ENCODE data around the gene FOXP4.

Gene FOXP4

DNA sequence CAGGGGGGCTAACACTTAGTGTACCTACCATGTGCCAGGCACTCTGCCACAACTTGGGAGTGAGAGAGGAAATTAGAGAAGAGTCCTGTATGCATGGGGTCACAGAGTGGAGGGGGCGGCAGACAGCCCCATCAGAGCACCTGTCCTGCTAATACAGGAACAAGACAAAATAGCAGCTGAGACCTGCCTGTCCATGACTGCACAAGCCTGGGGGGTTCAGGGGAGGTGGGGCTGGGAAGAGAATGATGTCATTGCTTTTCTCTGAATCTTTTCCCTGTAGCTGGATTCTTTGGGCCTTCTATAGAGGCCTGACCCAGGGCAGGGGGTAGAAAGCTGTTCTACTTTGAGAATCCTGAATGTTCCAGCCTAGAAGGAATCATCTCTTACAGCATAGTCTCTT is 37.4 kb downstream of the FOXP4 start:
- no peak for DNase-seq (ENCODE audit: low spot score)

DNA sequence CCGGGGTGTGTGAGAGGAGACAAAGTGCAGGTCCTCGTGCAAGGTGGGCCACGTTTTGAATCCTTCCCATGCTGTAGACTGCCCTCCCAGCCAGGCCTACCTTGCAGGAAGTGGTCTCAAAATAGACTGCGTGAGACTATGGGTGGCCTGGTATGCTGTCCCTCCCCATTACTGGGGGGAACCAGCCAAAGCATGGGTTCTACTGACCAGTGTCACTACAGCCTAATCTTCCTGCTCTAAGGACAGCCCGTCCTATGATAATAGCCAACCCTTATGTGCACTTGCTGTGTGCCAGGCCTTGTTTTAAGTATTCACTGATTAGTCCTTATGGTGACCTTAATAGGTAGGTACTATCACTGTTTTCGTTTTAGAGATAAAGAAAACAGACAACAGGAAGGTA is 38.0 kb downstream of the FOXP4 start:
- DNase-seq (ENCODE audit: low spot score): no peak

DNA sequence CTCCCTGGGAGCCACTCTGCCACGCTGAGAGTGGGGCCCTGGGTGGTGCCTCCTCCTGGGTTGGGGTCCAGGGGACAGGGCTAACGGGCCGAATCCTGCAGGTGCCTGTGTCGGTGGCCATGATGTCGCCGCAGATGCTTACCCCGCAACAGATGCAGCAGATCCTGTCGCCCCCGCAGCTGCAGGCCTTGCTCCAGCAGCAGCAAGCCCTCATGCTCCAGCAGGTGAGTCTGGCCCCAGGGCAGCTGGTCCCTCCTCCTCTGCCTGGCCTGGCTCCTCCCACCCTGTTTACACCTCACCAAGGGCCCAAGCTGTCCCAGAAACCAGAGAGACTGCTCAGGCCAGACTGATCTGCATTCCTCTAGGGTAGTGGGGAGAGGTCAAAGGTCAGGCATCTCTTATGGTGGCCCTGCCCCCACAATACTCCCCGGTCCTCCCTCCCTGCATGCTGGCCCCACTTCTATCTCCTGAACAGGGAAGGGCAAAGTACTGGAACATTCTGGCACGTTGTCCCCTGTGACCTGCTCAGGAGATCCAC is 38.6 kb downstream of the FOXP4 start:
- DNase-seq (ENCODE audit: low spot score): no peak

DNA sequence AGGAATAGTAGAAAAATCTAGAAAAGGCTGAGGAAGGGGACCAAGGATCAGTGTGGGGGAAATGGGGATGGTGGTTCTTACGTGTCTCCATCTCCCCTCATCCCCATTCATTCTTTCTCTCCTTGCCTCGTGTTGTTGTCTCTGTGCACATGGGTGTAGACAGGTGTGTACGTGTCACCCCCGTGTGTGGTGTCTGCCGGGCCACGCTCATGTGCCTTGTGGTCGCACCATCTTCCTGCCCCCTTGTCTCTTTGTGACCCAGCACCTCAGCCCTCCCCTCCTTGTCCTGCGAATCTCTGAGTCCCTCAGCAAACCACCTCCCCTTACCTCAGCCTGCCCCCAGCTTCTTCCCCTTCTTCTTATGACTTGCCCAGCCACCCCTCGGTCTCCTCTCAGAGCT is 39.4 kb downstream of the FOXP4 start:
- no peak for DNase-seq (ENCODE audit: low spot score)

DNA sequence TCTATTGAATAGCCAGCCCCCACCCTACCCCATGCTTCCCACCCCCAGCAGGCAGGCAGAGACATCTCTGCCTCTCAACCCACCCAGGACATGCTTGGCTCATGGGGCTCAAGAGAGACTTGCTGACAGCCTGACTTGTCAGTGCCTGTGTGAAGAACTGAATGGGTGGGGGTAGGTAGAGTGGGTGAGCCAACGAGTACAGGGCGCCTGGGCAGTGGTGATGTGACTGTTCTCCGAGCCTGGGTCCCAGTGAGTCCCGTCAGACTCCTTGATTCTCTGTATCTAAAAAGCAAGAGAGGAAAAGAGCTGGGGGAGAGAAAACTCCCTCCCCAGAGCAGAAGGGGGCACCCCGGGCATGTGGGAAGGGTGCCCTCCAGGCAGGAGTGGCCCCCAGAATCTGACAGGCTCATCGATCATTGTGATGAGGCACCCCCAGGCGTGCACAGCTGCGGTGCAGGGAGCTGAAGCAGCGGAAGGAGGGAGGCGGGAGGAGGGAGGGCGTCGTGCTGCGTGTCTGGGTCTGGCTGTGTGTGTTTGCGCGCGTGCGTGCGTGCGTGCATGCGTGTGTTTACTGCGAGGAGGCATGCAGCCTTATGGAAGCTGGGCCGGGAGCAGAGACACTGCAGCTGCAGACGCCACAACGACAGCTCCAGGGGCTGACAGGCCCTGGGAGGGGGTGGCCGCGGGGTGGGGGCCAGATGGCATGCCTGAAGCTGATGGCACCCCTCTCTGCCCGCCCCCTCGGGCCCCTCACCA is 40.2 kb downstream of the FOXP4 start:
- no peak for DNase-seq (ENCODE audit: low spot score)

DNA sequence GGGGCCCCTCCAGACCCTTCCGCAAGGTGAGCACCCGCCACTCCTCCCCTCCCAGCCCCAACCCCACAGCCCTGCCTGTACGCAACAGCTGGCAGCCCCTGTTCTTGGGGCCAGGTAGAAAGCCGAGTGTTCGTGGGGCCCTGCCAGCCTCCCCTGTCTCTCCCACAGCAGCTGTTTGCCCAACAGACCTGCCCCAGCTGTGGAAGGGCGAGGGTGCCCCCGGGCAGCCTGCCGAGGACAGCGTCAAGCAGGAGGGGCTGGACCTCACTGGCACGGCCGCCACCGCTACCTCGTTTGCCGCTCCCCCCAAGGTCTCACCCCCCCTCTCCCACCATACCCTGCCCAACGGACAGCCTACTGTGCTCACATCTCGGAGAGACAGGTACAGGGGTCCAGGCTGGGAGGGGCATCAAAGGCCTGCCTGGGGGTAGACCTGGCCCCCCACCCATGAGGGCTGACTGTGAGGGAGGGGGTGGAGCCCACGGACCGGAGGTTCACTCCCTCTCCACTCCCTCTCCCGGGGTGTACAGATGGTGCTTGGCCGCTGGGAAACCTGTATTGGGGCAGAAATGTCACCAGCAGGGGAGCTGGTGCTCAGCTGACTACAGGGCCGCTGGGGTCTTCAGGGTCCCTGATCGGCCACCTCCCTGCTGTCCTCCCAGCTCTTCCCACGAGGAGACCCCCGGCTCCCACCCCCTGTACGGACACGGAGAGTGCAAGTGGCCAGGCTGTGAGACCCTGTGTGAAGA is 41.1 kb downstream of the FOXP4 start:
- DNase-seq (ENCODE audit: low spot score): no peak

DNA sequence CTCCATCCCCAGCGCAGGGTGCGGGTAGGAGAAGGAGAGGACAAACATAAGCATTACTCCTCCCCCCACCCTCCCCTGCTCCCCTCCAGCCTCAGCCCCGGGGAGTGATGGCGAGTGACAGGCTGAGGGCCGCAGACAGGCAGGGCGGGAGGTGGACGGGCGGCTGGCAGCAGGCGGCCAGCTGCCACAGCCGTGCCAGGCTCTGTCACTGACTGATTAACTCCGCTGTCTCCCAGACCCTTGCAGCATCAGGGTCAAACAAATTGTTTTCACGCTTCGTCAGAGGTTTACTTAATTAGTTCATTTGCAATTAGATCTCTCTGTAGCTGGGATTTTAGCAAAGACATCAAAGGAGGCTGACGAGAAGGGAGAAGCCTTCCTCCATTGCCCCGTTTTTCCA is 41.9 kb downstream of the FOXP4 start:
- DNase-seq (ENCODE audit: low spot score): no peak

DNA sequence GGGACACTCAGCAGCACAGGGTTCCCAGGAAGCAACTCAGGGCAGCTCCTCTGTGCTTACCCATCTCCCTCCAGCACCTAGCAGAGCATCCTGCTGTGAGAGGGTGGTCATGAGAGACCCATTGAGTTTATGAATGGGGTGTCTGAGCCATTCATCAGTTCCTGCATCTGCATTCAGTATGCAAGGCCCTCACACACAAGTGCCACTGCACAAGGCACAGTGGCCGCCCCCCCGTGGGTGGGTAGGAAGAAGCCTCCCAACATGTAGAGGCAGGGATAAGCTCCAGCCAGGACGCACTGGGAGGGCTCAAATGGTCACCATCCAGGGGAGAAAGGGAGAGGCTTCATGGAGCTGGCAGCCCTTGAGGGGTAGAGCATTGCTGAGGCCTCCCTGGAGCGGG is 43.0 kb downstream of the FOXP4 start:
- no peak for DNase-seq (ENCODE audit: low spot score)

DNA sequence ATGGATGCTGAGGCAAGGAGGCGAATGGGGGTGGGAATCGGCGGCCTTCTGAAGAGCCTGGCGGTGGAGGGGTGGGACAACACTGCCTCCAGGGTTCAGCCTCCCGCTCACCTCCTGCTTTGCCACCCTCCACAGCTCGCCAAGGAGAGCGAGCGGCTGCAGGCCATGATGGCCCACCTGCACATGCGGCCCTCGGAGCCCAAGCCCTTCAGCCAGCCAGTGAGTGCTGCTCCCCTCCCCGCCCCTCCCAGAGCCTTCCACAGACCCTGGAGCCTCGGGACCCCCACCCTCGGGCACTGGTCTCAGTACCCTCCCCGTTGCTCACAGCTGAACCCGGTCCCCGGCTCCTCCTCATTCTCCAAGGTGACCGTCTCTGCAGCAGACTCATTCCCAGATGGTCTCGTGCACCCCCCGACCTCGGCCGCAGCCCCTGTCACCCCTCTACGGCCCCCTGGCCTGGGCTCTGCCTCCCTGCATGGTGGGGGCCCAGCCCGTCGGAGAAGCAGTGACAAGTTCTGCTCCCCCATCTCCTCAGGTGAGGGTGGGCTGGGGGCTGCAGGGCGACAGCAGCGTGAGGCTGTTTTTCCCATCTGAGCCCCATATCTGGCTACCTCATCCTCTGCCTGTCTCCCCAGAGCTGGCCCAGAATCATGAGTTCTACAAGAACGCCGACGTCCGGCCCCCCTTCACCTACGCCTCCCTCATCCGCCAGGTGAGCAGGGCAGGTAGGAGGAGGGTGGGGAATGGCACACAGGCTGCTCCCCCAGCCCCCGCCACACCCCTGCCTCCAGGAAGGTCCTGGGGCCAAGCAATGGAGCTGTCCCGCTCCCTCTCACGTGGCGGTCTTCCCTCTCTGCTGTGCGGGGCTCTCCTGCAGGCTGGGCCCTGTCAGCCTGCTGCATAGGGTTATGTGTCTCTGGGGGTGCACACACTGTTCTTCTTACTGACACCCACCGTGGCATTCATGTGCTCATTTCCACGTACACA is 43.7 kb downstream of the FOXP4 start:
- no peak for DNase-seq (ENCODE audit: low spot score)

DNA sequence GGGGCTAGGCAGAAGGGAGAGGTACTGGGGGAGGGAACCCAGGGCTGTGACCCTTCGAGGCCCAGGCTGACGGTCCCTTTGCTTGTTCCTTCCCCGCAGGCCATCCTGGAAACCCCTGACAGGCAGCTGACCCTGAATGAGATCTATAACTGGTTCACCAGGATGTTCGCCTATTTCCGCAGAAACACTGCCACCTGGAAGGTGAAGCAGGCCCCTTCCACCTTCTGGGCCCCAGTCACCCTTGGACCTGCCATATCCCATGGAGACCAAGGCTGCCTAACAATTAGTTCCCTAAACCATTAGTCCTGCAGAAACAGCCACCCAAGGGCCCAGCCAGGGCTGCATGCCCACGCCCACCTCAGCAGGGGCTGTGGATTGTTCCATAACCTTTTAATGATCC is 44.9 kb downstream of the FOXP4 start:
- DNase-seq (ENCODE audit: low spot score): no peak

DNA sequence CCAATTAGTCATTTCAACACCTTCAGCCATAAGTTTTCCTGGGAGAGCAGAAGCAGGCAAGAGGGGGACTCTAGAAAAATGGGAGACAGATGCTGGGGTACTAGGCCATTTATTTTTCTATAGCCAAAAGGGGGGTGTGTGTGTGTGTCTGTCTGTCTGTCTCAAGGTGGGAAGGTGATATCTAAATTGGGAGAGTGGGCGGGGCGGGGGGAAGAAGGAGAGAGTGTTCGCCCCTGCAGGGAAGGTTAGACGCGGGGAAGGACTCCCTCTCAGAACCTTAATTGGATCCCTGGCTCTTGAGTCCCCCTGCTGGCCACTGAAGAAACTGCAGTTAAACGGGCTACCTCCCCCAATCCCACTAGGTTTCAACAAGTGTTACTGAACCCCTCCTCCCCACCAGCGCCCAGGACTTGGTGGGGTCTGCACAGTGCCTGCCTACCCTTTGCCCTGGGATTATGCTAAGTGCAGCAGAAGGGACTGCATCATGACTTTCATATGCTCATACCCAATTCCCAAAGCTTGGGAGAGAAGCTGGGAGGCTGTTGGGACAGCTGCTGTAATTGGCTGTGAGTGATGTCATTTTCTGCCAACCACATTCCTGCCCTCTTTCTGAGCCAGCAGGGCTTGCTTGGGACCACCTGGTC is 45.8 kb downstream of the FOXP4 start:
- peak; percentile 85 for DNase-seq (ENCODE audit: low spot score)

DNA sequence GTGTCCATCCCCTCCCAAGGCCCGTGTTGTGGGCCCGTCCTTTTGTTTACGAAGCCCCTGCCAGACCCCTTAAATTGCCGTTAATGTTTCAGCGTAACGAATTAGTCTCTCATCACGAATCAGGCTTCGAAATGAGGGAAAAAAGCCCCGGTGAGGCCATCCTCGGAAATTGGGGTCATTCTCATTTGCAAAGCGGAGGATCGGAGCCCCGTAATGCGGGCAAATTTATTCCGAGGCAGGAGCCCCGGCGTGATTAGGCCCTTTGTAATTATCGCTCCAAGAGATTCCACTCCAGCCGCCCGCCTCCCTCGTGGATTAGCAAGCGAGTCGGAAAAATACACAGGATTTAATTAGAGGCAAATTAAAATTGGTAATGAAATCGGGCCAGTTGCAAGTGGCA is 47.2 kb downstream of the FOXP4 start:
- no peak for DNase-seq (ENCODE audit: low spot score)

DNA sequence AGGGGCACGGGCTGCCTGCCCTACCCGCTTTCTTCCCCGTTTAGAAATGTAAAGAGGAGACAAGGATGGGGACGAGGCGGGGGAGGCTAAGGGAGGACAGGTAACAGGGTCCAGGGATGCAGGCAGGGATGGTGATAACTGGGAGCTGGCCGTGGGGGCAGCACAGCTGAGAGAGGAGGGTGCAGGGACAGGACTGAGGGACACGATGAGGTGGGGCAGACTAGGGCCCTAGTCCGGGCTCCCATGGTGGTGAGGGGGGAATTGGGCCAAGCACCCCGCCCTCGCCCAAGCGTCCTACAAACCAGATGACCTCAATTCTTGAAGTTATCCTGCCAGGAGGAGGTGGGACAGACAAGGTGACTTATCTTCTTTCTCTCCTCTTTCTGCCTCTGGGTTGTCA is 47.7 kb downstream of the FOXP4 start:
- no peak for DNase-seq (ENCODE audit: low spot score)

DNA sequence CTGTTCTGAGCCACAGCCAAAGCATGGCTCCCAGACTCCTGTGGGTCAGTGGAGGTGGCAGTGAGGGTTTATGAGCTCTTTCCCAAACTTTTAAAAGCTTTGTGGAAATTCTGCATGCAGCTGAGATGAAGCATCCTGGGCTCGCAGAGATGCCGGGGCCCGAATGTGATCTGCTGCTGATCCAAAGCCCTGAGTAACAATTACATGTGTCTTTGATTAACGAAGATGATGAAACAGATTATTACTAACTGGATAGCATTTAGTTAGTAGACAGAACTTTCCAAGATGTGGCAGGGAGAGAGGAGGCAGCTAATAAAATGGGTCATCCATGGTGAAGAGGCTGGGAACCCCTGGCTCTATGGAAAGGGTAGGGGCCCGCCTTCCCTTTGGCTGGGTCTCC is 48.1 kb downstream of the FOXP4 start:
- no peak for DNase-seq (ENCODE audit: low spot score)

DNA sequence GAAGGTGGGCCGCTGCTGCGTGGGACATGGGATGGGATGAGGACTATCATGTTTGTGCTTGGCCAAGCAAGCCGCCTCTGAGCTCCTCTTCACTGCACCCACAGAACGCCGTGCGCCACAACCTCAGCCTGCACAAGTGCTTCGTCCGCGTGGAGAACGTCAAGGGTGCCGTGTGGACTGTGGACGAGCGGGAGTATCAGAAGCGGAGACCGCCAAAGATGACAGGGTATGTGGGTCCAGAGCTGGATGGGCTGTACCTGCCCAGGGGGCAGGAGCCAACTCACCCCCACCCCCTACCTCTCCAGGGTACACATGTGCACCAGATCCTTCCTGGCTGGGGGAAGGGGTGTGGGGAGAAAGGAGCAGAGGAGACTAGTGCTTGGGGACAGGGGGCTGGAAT is 48.6 kb downstream of the FOXP4 start:
- no peak for DNase-seq (ENCODE audit: low spot score)

DNA sequence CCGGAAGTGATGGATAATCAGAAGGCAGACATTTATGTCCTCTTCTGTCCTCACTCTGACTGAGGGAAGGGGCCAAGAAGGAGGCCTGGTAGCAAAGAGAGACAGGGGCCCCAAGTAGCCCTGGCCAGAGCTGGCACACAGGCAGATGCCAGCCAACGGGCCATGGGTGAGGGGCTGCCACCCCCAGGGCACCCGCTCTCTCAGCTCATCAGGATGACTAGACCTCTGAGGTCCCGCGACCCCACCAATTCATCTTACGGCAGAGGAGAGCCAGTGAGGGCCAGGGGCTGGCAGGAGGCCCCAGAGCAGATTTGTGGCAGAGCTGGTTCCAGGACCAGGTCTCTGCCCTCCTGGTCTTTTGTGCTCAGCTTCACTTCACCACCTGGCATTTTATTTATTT is 49.0 kb downstream of the FOXP4 start:
- DNase-seq (ENCODE audit: low spot score): no peak

DNA sequence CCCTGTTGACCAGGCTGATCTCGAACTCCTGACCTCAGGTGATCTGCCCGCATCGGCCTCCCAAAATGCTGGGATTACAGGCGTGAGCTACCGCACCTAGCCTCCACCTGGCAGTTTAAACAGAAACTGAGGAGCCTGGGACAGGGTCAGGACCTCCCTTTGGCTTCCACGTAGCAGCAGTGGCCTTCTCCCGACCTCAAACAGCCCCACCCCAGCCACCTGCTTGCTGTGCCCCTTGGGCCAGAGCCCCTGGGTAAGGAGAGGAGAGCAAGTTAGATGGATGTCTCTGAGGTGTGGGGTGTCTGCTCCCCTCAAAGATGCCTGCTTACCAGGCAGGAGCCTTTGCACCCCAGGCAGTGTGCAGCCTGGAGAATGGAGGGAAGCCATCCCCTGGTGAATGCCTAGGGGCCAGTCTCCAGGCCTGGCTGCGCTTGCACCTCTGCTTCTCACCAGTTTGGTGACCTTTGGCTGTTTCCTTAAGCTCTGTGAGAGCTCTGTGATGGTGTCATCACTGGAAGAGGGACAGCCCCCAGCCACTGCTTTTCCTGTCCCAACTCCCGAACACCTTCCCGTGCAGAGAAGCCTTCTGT is 50.0 kb downstream of the FOXP4 start:
- DNase-seq (ENCODE audit: low spot score): no peak

DNA sequence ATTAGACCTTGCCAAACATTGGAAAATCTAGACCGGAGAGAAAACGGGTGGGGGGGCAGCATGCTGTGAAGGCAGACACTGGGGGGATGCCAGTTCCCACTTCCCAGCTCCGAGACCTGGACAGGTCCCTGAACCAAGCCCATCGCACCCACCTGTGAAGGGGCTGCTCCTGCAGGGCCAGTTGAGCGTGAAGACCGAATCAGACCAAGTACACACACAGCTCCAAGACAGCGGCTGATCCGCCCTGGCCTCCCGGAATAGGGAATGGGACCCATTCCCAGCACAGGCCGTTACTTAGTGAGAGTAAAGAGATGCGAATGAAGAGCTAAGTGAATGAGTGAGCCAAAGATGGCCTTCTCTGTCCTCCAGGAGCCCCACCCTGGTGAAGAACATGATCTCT is 50.6 kb downstream of the FOXP4 start:
- DNase-seq (ENCODE audit: low spot score): no peak

DNA sequence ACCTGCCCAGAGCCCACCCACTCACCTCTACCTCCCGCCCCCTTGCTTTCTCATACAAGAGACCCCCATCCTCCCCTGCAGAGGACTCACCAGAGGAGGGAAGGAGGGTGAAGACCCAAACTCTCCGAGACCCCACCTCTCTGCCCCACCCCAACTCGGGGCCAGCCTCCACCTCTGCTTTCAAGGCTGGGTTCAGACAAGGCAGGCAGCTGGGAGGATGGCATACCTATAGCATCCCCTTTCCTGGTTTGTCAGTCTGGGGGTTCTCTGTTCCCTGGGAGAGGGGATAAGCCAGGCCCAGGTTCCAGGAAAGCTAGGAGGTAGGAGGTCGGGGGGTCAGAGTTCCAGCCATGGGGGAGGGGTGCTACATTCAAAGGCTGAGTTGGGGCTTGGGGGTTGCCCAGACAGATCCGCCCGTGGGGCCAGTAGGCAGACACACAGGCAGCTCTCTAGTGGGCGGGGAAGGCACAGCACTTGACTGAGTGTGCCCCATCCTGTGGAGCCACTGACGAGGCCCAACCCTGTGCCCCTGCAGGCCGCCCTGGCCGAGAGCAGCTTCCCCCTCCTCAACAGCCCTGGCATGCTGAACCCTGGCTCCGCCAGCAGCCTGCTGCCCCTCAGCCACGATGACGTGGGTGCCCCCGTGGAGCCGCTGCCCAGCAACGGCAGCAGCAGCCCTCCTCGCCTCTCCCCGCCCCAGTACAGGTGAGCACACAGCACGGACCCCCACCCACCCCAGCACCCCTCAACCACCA is 51.2 kb downstream of the FOXP4 start:
- no peak for DNase-seq (ENCODE audit: low spot score)

DNA sequence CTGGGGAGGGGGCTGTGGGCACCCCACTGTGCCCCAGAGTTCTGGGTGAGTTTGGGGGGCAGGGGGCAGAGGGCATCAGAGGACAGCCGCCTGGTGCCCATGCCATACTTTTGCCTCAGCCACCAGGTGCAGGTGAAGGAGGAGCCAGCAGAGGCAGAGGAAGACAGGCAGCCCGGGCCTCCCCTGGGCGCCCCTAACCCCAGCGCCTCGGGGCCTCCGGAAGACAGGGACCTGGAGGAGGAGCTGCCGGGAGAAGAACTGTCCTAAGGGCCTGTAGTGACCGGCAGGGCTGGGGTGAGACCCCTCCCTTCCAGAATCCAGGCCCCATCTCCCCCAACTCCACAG is 52.5 kb downstream of the FOXP4 start:
- no peak for DNase-seq (ENCODE audit: low spot score)

Measured in germinal center (tissue), 1 donor.